Body of pancreas (tissue), 4 donors: ENCODE measurements around the gene TSHZ3.

Experiments used
- CTCF ChIP-seq, 7 experiments: fragments of 450-650 bp in 4 of 7; fragments of 200-600 bp in 3 of 7; sonication (generic) in 3 of 7; IDR thresholded peaks; one replicate each; pipeline ENCODE4 v1.5.1; 2016 to 2019; ENCODE audit warnings: antibody characterized with exemption in 7 of 7
- POLR2A ChIP-seq, 3 donors: fragments of 450-650 bp; IDR thresholded peaks; one replicate each; pipeline ENCODE4 v1.6.1; 2016; ENCODE audit warnings: antibody characterized with exemption in 3 of 3, mild to moderate bottlenecking in 2 of 3

DNA sequence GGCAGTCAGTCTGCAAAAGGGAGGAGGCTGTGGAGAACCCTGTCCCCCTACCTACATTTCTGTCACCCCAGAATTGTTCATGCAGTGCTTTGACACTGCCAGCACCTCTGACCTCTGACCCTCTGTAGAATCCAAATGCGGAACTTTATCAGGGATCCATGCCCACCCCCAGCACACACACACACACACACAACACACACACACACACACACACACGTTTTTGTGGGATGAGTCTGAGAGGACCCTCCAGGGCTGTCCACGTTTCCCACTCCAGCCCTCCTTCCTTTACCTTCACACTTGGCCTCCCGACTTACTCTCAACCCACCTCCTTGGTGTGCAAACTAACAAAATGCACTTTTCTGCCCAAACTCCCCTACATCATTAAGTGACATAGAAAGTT is 42.3 kb upstream of the TSHZ3 start:
- TF ChIP-seq CTCF (IDR thresholded peaks at IDR 0.05) (no peak), POLR2A (IDR thresholded peaks at IDR 0.05) (no peak)
